CD4-positive, alpha-beta T cell (primary cell): ENCODE data around the gene DENND6B. TPM values are rescaled to one million over a fixed set of nuclear protein-coding genes. Genes with fewer than 3 reads are reported as not detected.

Experiments used
- ATAC-seq: fragments of 200-7000 bp; cut with Tn5 transposase; one replicate; pipeline ENCODE4 v1.10.0; 2022; ENCODE audit warnings: mild to moderate bottlenecking; ENCODE audit not compliant: poor library complexity
- CTCF ChIA-PET: fragments of 350-600 bp; sonication (Branson Sonifier 250); formaldehyde crosslinking; loops from one replicate; lab custom pipeline; 2021; ENCODE audit warnings: antibody characterized with exemption, inconsistent platforms; lab: Charles Lee
- POLR2A ChIA-PET: fragments of 350-600 bp; sonication (Branson Sonifier 250); formaldehyde crosslinking; loops from one replicate; lab custom pipeline; 2021; ENCODE audit warnings: antibody characterized with exemption, inconsistent platforms; lab: Charles Lee
- DNase-seq, 14 experiments: peaks; one replicate each; pipeline ENCODE4 v3.0.0-alpha.2; 2013 to 2020; ENCODE audit warnings: mixed read lengths in 2 of 14
- H3K27ac ChIP-seq, 2 donors: one replicate each; pipeline versions ENCODE4 v1.5.1 to v1.7.0; 2013; ENCODE audit warnings: low read length in 2 of 2, low read depth in 1 of 2, mild to moderate bottlenecking in 1 of 2
- H3K27me3 ChIP-seq, 2 experiments: 1 replicate in 1 of 2; 2 replicates in 1 of 2; pipeline versions ENCODE4 v1.6.1 to v1.7.0; 2013; ENCODE audit warnings: low read length in 2 of 2, control low read depth in 1 of 2, mild to moderate bottlenecking in 1 of 2, moderate library complexity in 1 of 2; ENCODE audit not compliant: insufficient read depth in 2 of 2, control insufficient read depth in 1 of 2
- H3K36me3 ChIP-seq: one replicate; pipeline ENCODE4 v1.6.1; 2013; ENCODE audit warnings: low read length, control low read depth; ENCODE audit not compliant: insufficient read depth
- H3K4me1 ChIP-seq: one replicate; pipeline ENCODE4 v1.6.1; 2013; ENCODE audit warnings: low read length, control low read depth; ENCODE audit not compliant: insufficient read depth
- H3K4me3 ChIP-seq: one replicate; pipeline ENCODE4 v1.5.1; 2013; ENCODE audit warnings: mild to moderate bottlenecking, low read length, moderate library complexity
- H3K9me3 ChIP-seq, 2 experiments: 1 replicate in 1 of 2; 2 replicates in 1 of 2; pipeline versions ENCODE4 v1.6.1 to v1.7.0; 2013; ENCODE audit warnings: low read length in 2 of 2, mild to moderate bottlenecking in 2 of 2, control low read depth in 1 of 2, moderate library complexity in 1 of 2; ENCODE audit not compliant: control insufficient read depth in 1 of 2, insufficient read depth in 1 of 2
- H3K27ac Mint-ChIP-seq: one replicate; pipeline ENCODE4 v1.8.0; 2020; ENCODE audit warnings: mixed read lengths
- H3K27me3 Mint-ChIP-seq: one replicate; pipeline ENCODE4 v1.8.0; 2021; ENCODE audit warnings: mixed read lengths
- H3K36me3 Mint-ChIP-seq: one replicate; pipeline ENCODE4 v1.8.0; 2021; ENCODE audit warnings: low read depth, mixed read lengths
- H3K4me1 Mint-ChIP-seq: one replicate; pipeline ENCODE4 v1.8.0; 2021; ENCODE audit warnings: low read depth, mixed read lengths
- H3K4me3 Mint-ChIP-seq: one replicate; pipeline ENCODE4 v1.8.0; 2020; ENCODE audit warnings: mild to moderate bottlenecking, mixed read lengths
- H3K9me3 Mint-ChIP-seq: one replicate; pipeline ENCODE4 v1.8.0; 2020; ENCODE audit warnings: mixed read lengths
- intact Hi-C, 2 experiments: fragments of 100-400 bp; cut with DNase I in 1 of 2; cut with micrococcal nuclease in 1 of 2; formaldehyde crosslinking; loops; one replicate each; pipeline versions ENCODE4 v1.15.1 to v1.9.0; 2023 to 2025; cut with DNase I, micrococcal nuclease
- total RNA-seq, 174 experiments: library from RNA in 2 of 174; stranded (reverse) in 2 of 174; gene quantifications; one replicate each; pipeline ENCODE4 v1.2.3 and lab custom pipeline; 2021 to 2026
- TF ChIP-seq, protein P1 (sequence below): fragments of 200-600 bp; IDR thresholded peaks from one replicate; pipeline ENCODE4 v1.8.0; 2022; ENCODE audit warnings: antibody characterized with exemption, mild to moderate bottlenecking

Gene DENND6B
- total RNA-seq, 2 experiments from 2014 or later, result 1.8 to 1.9 TPM

- Histone ChIP-seq H3K9me3 (no peaks in the 10 kb centered on the region), H3K36me3 (no peaks in the 10 kb centered on the region), H3K27me3 (no peaks in the 10 kb centered on the region), H3K27ac (no peak overlapping the region), H3K4me1 (peaks cover 16% of the 10 kb centered on the region), H3K4me3 (no peak overlapping the region)
- no peaks in the 10 kb centered on the region for H3K27me3 Mint-ChIP-seq
- CTCF ChIA-PET, result no interaction called here
- H3K4me3 Mint-ChIP-seq, result no peak overlapping the region
- no peak overlapping the region for H3K27ac Mint-ChIP-seq
- no peaks in the 10 kb centered on the region for H3K36me3 Mint-ChIP-seq
- intact Hi-C loops, result no loop called here
- DNase-seq (no peak), ATAC-seq (no peak)
- POLR2A ChIA-PET, result interaction anchor here (0.6 kb wide), 1 partner anchor 63 kb away, joined by 3 read pairs; no protein-coding TSS in a partner anchor
- TF ChIP-seq, protein P1, sequence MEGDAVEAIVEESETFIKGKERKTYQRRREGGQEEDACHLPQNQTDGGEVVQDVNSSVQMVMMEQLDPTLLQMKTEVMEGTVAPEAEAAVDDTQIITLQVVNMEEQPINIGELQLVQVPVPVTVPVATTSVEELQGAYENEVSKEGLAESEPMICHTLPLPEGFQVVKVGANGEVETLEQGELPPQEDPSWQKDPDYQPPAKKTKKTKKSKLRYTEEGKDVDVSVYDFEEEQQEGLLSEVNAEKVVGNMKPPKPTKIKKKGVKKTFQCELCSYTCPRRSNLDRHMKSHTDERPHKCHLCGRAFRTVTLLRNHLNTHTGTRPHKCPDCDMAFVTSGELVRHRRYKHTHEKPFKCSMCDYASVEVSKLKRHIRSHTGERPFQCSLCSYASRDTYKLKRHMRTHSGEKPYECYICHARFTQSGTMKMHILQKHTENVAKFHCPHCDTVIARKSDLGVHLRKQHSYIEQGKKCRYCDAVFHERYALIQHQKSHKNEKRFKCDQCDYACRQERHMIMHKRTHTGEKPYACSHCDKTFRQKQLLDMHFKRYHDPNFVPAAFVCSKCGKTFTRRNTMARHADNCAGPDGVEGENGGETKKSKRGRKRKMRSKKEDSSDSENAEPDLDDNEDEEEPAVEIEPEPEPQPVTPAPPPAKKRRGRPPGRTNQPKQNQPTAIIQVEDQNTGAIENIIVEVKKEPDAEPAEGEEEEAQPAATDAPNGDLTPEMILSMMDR, result no peak
- no peaks in the 10 kb centered on the region for H3K9me3 Mint-ChIP-seq
- peaks cover 13% of the 10 kb centered on the region for H3K4me1 Mint-ChIP-seq
These were observed 8.0 kb downstream of the DENND6B start for GRCh38 chr22:50318698-50319411.

- H3K27ac ChIP-seq, result no peak overlapping the region
- POLR2A ChIA-PET, result no interaction called here
- Mint-ChIP-seq H3K4me1 (peaks cover 16% of the 10 kb centered on the region), H3K27me3 (no peaks in the 10 kb centered on the region), H3K36me3 (no peaks in the 10 kb centered on the region), H3K4me3 (no peak overlapping the region), H3K9me3 (no peaks in the 10 kb centered on the region), H3K27ac (no peak overlapping the region)
- no peaks in the 10 kb centered on the region for H3K9me3 ChIP-seq
- intact Hi-C loops, result no loop called here
- H3K4me3 ChIP-seq, result no peak overlapping the region
- TF ChIP-seq, protein P1, result no peak
- no peaks in the 10 kb centered on the region for H3K36me3 ChIP-seq
- no peaks in the 10 kb centered on the region for H3K27me3 ChIP-seq
- CTCF ChIA-PET, result no interaction called here
- peaks cover 21% of the 10 kb centered on the region for H3K4me1 ChIP-seq
- no peak for DNase-seq
- ATAC-seq, result no peak
These were observed 8.5 kb downstream of the DENND6B start for GRCh38 chr22:50318356-50318697.

DNA sequence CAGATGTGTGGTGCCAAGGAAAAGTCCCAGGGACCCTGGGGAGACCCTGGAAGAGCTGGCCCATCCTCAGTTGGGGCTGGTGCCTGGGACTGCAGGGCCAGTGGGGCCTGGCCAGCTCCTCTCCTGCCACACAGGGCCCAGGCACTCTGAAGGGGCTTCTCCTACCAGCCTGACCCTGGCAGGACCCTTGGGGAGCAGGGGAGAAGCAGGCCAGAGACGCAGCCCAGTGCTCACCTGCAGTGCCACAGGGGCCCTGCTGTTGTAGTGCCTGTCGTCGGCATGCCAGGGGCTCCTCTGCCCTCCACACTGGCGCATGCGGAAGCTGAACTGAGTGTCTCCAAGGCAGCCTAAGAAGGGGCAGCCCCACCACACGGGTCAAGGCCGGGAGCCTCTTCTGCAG is 9.1 kb downstream of the DENND6B start:
- TF ChIP-seq, protein P1, result no peak
- CTCF ChIA-PET, result no interaction called here

More for the DNA sequence above, 9.1 kb downstream of the DENND6B start:
- Mint-ChIP-seq H3K27ac (no peak overlapping the region), H3K27me3 (no peaks in the 10 kb centered on the region), H3K4me3 (no peak overlapping the region), H3K4me1 (peaks cover 16% of the 10 kb centered on the region), H3K36me3 (no peaks in the 10 kb centered on the region), H3K9me3 (no peaks in the 10 kb centered on the region)
- Histone ChIP-seq H3K4me1 (peaks cover 25% of the 10 kb centered on the region), H3K36me3 (no peaks in the 10 kb centered on the region), H3K4me3 (no peak overlapping the region), H3K27me3 (no peaks in the 10 kb centered on the region), H3K27ac (no peak overlapping the region), H3K9me3 (no peaks in the 10 kb centered on the region)
- no peak for ATAC-seq
- intact Hi-C loops, result no loop called here
- DNase-seq, result no peak
- POLR2A ChIA-PET, result no interaction called here
